ENCODE measurements around the gene PPP1R3E. TPM values are rescaled to one million over a fixed set of nuclear protein-coding genes. Genes with fewer than 3 reads are reported as not detected.
"Not testable (repeated sequence)": the region's sequence is repeated elsewhere in the genome, so short reads cannot be mapped to it uniquely, and the experiment has no call there.

PPP1R3E gene
- total and polyA plus RNA-seq, 2 of the 13 experiments (the other 11 are each of a cell fraction or from before 2014, with no cell fraction given), result 16.5 to 26.5 TPM

- CTCF ChIA-PET (ENCODE audit: low intra/inter-chr PET ratio, low total read pairs); BruUV-seq (replicated peaks); intact Hi-C loops (cut with micrococcal nuclease; ENCODE audit: unreplicated experiment); FAIRE-seq; H3K27me3 ChIP-seq (ENCODE audit: control insufficient read depth in 1 of 2, insufficient read depth in 2 of 2, low read length in 2 of 2); H3K4me1 ChIP-seq (ENCODE audit: insufficient read depth, low read length); H3K36me3 ChIP-seq (replicated peaks in 1 of 2; ENCODE audit: control insufficient read depth in 1 of 2, insufficient read depth in 2 of 2, low read length in 2 of 2); in situ Hi-C loops (cut with HindIII; ENCODE audit: extremely low pct_ligation_motif_present, low pct_unique_long_range_greater_than_20kb); H3K9me3 ChIP-seq (ENCODE audit: low read length); H3K27ac ChIP-seq (ENCODE audit: extremely low read length, insufficient read depth, low read length); H3K9ac ChIP-seq (ENCODE audit: insufficient read depth, low read depth, low read length); ATAC-seq; H3K4me2 ChIP-seq (ENCODE audit: low read depth, low read length); DNase-seq (ENCODE audit: low spot score); H2AFZ ChIP-seq (ENCODE audit: low read length); H3K79me2 ChIP-seq (ENCODE audit: insufficient read depth, low read length); H3K4me3 ChIP-seq (replicated peaks in 1 of 3; ENCODE audit: insufficient read depth in 1 of 3, low read depth in 2 of 3, low read length in 3 of 3); H4K20me1 ChIP-seq (ENCODE audit: insufficient read depth, low read length); TF ChIP-seq CREB1 (CRISPR knock-in tag; IDR thresholded peaks at IDR 0.05); CBX2 (IDR thresholded peaks at IDR 0.05; ENCODE audit: low read depth, low read length): not testable (repeated sequence)
- WGBS (ENCODE audit: low lambda C conversion rate), result 88% methylated on average over 6 of the region's 6 CpGs
- POLR2A ChIA-PET, result interaction anchor here (0.8 to 6.8 kb wide), 4 partner anchors 8 to 43 kb away, joined by 3 to 43 read pairs (median 4); partner anchors contain the start of genes HOMEZ, PABPN1 and PPP1R3E
- TF ChIP-seq ATF7-NPFF (CRISPR knock-in tag; IDR thresholded peaks at IDR 0.05; ENCODE audit: low read depth) (0 out of 2 replicates have a peak, but pooled peaks have one; percentile 20), FOSL2 (CRISPR knock-in tag; IDR thresholded peaks at IDR 0.05) (peak; percentile 63; the same call in 1 of the 2 replicates), CREB1 (IDR thresholded peaks at IDR 0.05) (0 out of 2 replicates have a peak, but pooled peaks have one; percentile 16), ZBTB14 (CRISPR knock-in tag; IDR thresholded peaks at IDR 0.05) (0 out of 2 replicates have a peak, but pooled peaks have one; percentile 23), CBX2 (CRISPR knock-in tag; IDR thresholded peaks at IDR 0.05; ENCODE audit: low read depth) (0 out of 2 replicates have a peak, but pooled peaks have one; percentile 26)
Observed at GRCh38 chr14:23277928-23278327, 24.7 kb downstream of the PPP1R3E start.

- in situ Hi-C loops (cut with HindIII; ENCODE audit: extremely low pct_ligation_motif_present, low pct_unique_long_range_greater_than_20kb) (no loop called here), intact Hi-C loops (cut with micrococcal nuclease; ENCODE audit: unreplicated experiment) (no loop called here)
- 82% methylated on average over 3 of the region's 3 CpGs for WGBS (ENCODE audit: low lambda C conversion rate)
- ATAC-seq (no peak), DNase-seq (ENCODE audit: low spot score) (no peak), FAIRE-seq (no peak)
- Histone ChIP-seq H3K36me3 (replicated peaks in 1 of 2; ENCODE audit: control insufficient read depth in 1 of 2, insufficient read depth in 2 of 2, low read length in 2 of 2) (0 out of 5 replicates have a peak, but pooled peaks cover 0 to 3% of the 10 kb centered on the region in 2 experiments), H3K9me3 (ENCODE audit: low read length) (no peaks in the 10 kb centered on the region), H3K4me1 (ENCODE audit: insufficient read depth, low read length) (peaks cover 8% of the 10 kb centered on the region), H4K20me1 (ENCODE audit: insufficient read depth, low read length) (no peaks in the 10 kb centered on the region), H3K27ac (ENCODE audit: extremely low read length, insufficient read depth, low read length) (no peak overlapping the region), H2AFZ (ENCODE audit: low read length) (no peak overlapping the region), H3K9ac (ENCODE audit: insufficient read depth, low read depth, low read length) (no peak overlapping the region), H3K4me2 (ENCODE audit: low read depth, low read length) (no peak overlapping the region), H3K79me2 (ENCODE audit: insufficient read depth, low read length) (no peaks in the 10 kb centered on the region), H3K27me3 (ENCODE audit: control insufficient read depth in 1 of 2, insufficient read depth in 2 of 2, low read length in 2 of 2) (no peaks in the 10 kb centered on the region), H3K4me3 (replicated peaks in 1 of 3; ENCODE audit: insufficient read depth in 1 of 3, low read depth in 2 of 3, low read length in 3 of 3) (no peak overlapping the region)
- no TSS peak for BruUV-seq (replicated peaks)
- CTCF ChIA-PET (ENCODE audit: low intra/inter-chr PET ratio, low total read pairs), result no interaction called here
- POLR2A ChIA-PET, result interaction anchor here (1.1 to 6.8 kb wide), 4 partner anchors 9 to 29 kb away, joined by 3 to 43 read pairs (median 5); partner anchors contain the start of genes BCL2L2, HOMEZ and PPP1R3E
- TF ChIP-seq KMT2B (CRISPR knock-in tag; IDR thresholded peaks at IDR 0.05) (no peak), RAD51 (IDR thresholded peaks at IDR 0.05; ENCODE audit: borderline replicate concordance) (no peak), FOXM1 (CRISPR knock-in tag; IDR thresholded peaks at IDR 0.05) (no peak), ZMAT3 (CRISPR knock-in tag; conservative IDR thresholded peaks at IDR 0.05) (no peak), KDM5A (IDR thresholded peaks at IDR 0.05; ENCODE audit: borderline replicate concordance, low read length) (no peak), NR2F1 (CRISPR knock-in tag; IDR thresholded peaks at IDR 0.05) (no peak), ZNF431 (CRISPR knock-in tag; IDR thresholded peaks at IDR 0.05; ENCODE audit: borderline replicate concordance, low read depth) (no peak), PITX1 (CRISPR knock-in tag; IDR thresholded peaks at IDR 0.05) (no peak), ZNF766 (CRISPR knock-in tag; IDR thresholded peaks at IDR 0.05; ENCODE audit: borderline replicate concordance) (no peak), FOXP4 (CRISPR knock-in tag; IDR thresholded peaks at IDR 0.05) (no peak)
Observed at GRCh38 chr14:23277189-23277588, 25.5 kb downstream of the PPP1R3E start.
